Measurements from ENCODE around the gene UPP2. TPM values are rescaled to one million over a fixed set of nuclear protein-coding genes. Genes with fewer than 3 reads are reported as not detected.

UPP2 gene
- 0.75 and 0.90 TPM in 2 replicates for polyA plus RNA-seq

GRCh38 chr2:158101384-158101926 is at the start of gene UPP2:
UPP2 (plus strand) TSS chr2:158101876; CDS start chr2:158102064, 188 bp downstream.

Other genes with a start within 250 kb of the UPP2 start
- gene ACVR1, start 225.5 kb upstream of the UPP2 start, polyA plus RNA-seq: 7.6 and 10.0 TPM in 2 replicates

All from Purkinje cell (primary cell).